Hippocampal formation (tissue), 2 donors: ENCODE data around the gene RASAL2.
"Not testable (repeated sequence)": the region's sequence is repeated elsewhere in the genome, so short reads cannot be mapped to it uniquely, and the experiment has no call there.

Experiments
- DNase-seq, 2 donors: peaks; one replicate each; lab custom pipeline; 2025; lab: John Stamatoyannopoulos, UW

The RASAL2 gene

GRCh38 chr1:178071811-178072210, 22.1 kb upstream of the RASAL2 start:
- DNase-seq: no peak

DNA sequence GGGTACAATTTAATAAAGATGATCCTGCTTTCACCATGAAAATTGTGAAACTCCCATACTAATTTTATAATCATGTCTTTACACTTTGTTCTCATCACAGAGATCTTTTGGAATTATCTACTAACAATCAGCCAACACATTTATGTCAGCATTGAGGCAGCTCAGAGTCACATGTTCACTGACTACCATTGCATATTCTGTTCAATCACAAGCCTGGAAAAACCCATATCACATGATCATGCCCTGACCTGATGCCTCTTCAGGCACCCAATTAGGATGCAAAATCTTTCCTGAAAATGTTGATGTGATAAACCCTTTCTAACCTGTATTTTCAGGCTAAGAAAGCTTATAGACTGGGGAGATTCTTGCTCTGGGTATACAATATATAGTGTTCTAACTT, 21.6 kb upstream of the RASAL2 start:
- no peak for DNase-seq

DNA sequence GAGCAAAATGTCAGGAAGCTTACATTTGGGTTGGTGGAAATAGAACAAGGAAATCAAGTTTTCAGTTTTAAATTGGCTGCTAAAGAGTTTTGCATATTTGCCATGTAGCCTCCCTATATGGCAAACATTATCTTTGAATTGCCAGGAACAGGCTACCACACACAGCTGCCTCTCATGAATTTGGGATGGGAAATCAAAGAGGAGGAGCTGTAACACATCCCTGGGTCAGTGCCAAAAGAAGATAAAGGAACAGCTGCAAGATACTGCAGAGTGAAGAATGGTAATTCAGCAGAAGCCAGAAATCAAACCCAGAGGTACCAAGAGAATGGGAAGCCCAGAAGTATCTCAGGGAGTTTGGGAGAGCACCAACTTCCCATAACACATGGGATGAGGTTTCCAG, 18.6 kb upstream of the RASAL2 start:
- DNase-seq: no peak

- no peak for DNase-seq
These were observed 17.3 kb upstream of the RASAL2 start for GRCh38 chr1:178076607-178077006.

DNA sequence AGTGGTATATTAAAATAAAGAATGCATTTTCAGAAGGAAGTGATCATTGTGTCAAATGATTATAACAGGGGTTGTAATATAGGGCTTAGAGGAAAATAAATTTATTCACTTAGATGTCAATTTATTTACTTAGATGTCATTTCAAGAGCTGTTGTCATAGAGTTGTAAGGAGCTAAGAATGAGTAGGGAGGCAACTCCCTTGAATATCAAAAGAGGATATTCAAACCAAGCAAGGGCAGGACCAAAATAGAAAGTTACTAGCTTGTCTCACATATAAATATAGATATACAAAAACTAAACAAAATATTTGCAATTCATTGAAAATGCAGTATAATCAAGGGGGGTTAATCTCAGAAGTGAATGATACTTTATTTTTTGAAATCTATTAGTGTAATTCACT, 16.0 kb upstream of the RASAL2 start:
- no peak for DNase-seq

DNA sequence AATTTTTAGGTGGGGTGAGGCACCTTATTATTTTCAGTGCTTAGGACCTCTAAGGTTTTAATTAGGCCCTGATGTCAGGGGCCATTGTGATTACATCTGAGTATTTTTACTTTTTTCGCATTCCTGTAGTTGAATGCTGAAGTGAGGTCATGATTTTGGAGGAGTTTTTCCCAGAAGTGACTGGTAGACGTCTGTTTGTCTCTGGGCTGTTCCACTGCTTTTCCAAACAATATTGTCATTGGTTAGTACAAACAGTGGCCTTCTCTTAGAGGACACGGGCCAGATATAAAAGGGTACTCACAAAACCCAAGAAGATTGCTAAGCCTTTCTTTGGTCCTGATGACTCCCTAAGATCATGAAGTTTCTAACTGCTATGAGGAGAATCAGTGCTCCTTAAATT, 7.6 kb upstream of the RASAL2 start:
- DNase-seq: no peak

DNA sequence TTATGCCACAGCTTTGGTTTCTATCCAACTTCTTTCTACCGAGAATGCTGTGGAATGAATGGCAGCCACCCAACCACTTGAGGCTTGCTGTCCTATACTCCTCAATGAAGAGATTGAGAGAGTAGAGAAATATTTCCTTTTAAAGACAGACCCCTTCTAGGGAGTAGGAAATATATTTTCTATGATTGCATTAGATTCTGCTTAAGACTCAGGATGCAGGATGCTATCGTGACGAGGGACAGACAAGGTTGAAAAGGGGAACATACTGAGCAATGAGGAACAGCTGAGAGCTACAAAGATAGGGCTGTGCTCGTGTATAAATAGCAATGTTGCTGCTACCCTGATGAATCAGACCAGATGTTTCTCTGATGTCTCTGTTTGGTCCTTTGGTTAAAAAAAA, 7.1 kb upstream of the RASAL2 start:
- no peak for DNase-seq

DNA sequence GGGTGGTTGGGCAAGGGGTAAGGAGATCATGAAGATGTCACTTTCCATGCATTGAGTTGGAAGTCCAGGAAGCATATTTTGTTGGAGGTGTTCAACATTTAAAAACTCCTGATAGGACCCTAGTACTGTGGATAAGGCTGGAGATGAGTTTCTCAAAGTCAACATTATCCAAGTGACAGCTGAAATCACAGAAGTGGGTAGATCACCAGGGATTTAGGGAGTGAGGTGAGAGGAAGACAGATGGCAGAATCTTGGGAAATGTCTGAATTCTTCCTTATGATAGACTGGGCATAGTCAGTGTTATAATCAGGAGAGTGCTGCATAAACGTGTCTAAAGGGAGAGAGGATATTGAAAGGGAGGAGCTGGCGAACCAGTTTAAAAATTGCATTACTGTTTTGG, 5.3 kb upstream of the RASAL2 start:
- DNase-seq: no peak

DNA sequence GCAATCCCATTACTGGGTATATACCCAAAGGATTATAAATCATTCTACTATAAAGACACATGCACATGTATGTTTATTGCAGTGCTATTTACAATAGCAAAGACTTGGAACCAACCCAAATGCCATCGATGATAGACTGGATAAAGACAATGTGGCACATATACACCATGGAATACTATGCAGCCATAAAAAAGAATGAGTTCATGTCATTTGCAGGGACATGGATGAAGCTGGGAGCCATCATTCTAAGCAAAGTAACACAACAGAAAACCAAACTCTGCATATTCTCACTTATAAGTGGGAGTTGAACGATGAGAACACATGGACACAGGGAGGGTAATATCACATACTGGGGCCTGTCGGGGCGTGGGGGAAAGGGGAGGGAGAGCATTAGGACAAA, 2.5 kb upstream of the RASAL2 start:
- not testable (repeated sequence) for DNase-seq

DNA sequence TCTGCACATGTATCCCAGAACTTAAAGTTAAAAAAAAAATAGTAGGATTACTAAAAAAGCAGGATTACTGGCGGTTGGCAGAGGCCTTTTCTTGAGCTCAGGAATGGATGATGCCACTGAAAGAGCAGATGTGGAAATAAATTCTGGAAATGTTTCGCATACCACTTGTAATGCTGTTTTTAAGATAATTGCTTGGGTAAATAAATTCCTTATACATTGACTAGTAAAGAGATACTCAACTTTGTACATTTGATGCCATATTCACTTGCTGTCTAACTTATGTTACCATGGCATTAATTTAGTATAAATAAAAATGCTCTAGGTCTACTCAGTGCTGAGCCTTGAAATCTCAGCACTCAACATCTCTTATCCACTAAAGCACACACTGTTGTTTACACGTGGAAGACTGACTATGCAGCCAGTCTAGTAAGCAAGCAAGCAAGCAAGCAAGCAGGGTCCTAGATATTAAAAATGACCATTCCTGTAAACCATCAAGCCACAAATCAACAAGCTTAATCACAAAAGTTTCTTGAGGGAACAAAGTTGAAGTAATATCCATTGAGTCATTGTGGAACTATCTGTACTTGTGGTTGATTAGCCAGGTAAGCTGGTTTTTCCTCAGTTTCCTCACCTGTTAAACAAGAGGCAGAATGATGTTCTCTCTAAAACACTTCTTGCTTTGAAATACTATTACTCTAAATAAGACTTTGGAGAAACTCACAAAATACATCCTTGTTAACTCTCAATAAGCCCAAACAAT, 1.7 kb upstream of the RASAL2 start:
- no peak for DNase-seq

DNA sequence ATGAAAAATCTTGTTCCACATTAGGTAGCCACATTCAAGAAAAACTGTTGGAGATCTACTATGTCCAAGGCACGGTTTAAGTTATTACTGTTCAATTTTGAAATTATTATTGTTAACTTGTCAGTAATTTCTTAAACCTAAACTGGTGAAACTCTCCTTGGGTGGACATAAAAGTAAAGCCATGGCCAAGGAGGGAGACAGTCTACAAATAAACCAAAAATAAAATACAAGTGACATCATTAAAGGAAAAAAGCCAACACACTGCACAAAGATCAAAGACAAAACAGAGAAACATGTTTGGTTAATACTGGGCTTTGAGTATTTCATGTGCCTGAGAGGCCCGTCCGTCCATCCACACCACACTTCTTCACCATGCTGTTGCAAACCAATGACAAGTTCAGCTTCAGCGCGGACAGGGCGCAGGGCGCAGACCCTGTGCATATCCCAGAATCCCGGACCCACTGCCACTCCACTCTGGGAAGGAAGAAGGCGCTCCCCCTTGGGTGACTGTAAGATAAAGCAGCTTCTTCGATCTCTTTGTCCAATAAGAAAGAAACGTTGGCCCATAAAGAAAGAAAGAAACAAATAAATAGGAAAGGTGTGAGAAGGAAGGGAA, 918 bp upstream of the RASAL2 start:
- no peak for DNase-seq

DNA sequence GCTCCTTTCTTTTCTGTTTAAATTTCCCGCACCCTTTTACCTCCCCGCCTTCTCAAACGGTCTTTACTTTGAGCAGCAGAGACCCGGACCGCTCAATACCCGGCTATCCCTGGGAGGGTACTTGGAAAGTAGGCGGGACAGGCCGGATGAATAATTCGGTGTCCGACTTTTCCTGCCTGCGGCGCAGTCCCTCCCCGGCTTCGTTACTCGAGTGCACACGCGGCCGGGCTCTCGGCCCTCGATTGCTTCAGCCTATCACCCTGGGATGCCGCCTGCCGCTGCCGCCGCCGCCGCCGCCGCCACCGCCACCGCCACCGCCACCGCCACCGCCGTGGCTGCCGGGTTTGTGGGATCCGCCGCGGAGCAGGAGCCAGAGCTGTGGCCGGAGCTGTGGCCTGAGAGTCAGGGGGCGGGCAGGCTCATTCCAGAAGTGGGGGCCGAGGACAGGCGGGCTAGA, 382 bp upstream of the RASAL2 start:
- DNase-seq: peak; percentile 85 to 96

GRCh38 chr1:178094739-178095645, 1.1 kb downstream of the RASAL2 start:
- DNase-seq: no peak

- DNase-seq: no peak
These were observed 2.5 kb downstream of the RASAL2 start for GRCh38 chr1:178096421-178096820.

- DNase-seq: no peak
These were observed 4.4 kb downstream of the RASAL2 start for GRCh38 chr1:178098262-178098661.

DNA sequence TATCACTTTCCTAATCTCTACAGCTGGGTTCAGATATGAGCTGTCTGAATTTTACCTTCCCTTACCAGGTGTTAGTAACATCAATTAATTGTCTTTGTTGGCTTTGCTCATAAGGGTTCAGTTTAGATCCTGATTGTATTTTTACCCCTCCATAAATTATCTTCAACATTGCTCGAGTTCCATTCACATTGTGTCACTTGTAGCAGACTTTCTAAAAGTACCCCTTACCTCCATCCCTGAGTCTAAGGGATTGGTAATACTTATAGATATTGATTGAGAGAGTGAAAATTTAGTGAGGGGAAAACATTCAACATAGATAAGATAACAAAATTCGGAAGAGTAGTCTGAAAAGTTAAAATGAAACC, 7.3 kb downstream of the RASAL2 start:
- no peak for DNase-seq

DNA sequence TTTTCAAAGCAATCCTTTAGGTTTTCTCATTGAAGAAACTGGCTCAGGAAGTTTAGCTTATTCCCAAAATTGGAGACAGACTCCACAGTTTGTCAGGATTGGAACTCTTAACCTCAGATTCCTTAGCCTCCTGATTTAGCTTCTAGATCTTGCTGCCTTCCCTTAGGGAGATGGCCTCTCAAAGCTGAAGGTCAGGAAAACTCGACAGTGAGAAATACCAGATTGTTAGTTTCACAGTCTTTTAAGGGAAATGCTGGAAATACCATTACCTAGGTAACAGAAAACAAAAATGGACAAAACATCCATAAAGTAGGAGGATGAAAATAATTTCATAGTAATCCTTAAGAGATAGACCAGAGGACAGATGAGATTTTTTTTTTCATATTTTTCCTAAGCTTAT, 7.8 kb downstream of the RASAL2 start:
- DNase-seq: no peak

- no peak for DNase-seq
These were observed 8.3 kb downstream of the RASAL2 start for GRCh38 chr1:178102218-178102617.

- DNase-seq: no peak
These were observed 13.9 kb downstream of the RASAL2 start for GRCh38 chr1:178107823-178108222.

- no peak for DNase-seq
These were observed 15.6 kb downstream of the RASAL2 start for GRCh38 chr1:178109348-178110143.

GRCh38 chr1:178115260-178115659, 21.4 kb downstream of the RASAL2 start:
- no peak for DNase-seq

- DNase-seq: no peak
These were observed 24.6 kb downstream of the RASAL2 start for GRCh38 chr1:178118524-178118923.
